ENCODE data around the gene TK1. TPM values are rescaled to one million over a fixed set of nuclear protein-coding genes. Genes with fewer than 3 reads are reported as not detected.
A peak's percentile ranks its signal among the peaks of the same experiment; 100 is the strongest.

The TK1 gene
- total and polyA plus RNA-seq, 4 donors, result 7.9 to 14.9 (median 10.3) TPM

DNA sequence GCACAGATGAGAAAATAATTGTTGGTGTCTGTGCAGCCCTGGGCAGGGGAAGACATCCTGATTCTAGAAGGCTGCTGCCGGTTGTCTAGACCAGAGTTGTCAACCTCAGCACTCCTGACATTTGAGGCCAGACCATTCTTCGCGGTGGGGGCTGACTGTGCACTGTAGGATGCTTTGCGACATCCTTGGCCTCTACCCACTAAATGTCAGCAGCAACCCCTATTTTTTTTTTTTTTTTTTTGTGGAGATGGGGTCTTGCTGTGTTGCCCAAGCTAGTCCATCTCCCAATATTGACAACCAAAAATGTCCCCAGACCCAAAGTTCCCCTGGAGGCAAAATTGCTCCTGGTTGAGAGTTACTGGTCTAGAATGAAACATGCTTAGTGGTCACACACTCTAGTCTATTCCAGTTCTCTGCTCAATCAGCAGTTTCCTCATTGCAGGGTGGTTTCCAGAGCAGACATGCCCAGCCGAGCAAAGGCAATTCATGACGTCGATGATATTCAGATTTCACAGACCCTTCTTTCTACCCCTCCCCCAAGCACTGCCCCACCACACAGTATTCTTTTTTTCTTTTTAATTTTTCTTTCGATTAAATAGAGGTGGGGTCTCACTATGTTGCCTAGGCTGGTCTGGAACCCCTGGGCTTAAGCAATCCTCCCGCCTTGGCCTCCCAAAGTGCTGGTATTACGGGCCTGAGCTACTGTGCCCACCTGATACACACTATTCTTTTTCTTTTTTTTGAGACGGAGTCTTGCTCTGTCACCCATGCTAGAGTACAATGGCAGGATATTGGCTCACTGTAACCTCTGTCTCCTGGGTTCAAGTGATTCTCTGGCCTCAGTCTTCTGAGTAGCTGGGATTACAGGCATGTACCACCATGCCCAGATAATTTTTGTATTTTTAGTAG lies 31.7 kb downstream of the TK1 start:
- Histone ChIP-seq H3K27me3 (ENCODE audit: control insufficient read depth in 3 of 3, insufficient read depth in 3 of 3, low read length in 2 of 3) (no peaks in the 10 kb centered on the region), H3K4me3 (no peak overlapping the region), H3K9me3 (ENCODE audit: control insufficient read depth in 4 of 4, insufficient read depth in 3 of 4, low read length in 3 of 4) (no peaks in the 10 kb centered on the region), H3K4me1 (ENCODE audit: control insufficient read depth in 5 of 5, insufficient read depth in 5 of 5, low read length in 5 of 5) (peaks cover 0 to 2% (median 0%) of the 10 kb centered on the region in 5 donors), H3K27ac (ENCODE audit: low read depth in 1 of 2, low read length in 1 of 2) (no peak overlapping the region), H3K9ac (ENCODE audit: insufficient read depth in 1 of 2, low read length in 2 of 2) (no peak overlapping the region), H3K36me3 (ENCODE audit: control insufficient read depth in 4 of 4, insufficient read depth in 4 of 4, low read length in 4 of 4) (no peaks in the 10 kb centered on the region)
- DNase-seq, result peak in 1 of 3 donors; percentile 30
- no peak for ATAC-seq (ENCODE audit: insufficient read depth, low FRiP score)
- WGBS, 2 donors, result 63 to 78% methylated on average over 11 of the region's 11 CpGs
- TF ChIP-seq, protein P1, sequence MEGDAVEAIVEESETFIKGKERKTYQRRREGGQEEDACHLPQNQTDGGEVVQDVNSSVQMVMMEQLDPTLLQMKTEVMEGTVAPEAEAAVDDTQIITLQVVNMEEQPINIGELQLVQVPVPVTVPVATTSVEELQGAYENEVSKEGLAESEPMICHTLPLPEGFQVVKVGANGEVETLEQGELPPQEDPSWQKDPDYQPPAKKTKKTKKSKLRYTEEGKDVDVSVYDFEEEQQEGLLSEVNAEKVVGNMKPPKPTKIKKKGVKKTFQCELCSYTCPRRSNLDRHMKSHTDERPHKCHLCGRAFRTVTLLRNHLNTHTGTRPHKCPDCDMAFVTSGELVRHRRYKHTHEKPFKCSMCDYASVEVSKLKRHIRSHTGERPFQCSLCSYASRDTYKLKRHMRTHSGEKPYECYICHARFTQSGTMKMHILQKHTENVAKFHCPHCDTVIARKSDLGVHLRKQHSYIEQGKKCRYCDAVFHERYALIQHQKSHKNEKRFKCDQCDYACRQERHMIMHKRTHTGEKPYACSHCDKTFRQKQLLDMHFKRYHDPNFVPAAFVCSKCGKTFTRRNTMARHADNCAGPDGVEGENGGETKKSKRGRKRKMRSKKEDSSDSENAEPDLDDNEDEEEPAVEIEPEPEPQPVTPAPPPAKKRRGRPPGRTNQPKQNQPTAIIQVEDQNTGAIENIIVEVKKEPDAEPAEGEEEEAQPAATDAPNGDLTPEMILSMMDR (IDR thresholded peaks at IDR 0.05; ENCODE audit: control extremely low read depth, extremely low read depth), result no peak

DNA sequence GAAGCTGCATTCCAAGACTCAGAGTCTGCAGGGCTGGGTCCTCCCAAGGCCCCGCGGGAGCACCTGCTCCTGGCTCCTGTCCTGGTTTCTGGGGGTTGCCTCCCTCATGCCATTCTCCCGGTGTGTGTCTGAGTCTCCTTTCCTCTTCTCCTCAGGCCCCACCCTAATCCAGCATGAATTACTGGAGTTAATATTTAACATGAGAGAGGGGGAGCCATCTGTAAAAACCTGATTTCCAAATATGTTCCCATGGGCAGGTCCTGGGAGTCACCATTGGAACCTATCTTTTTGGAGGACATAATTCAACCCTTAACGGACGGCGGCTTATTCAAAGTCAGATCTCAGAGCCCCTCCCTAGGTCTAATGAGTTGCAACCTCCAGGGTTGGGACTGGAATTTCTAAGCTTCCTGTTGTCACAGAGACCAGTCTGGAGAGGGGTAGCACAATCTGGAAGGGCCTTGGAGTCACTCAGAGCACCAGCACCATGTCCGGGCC lies 35.3 kb downstream of the TK1 start:
- H3K9me3 ChIP-seq (ENCODE audit: control insufficient read depth in 4 of 4, insufficient read depth in 3 of 4, low read length in 3 of 4), result no peaks in the 10 kb centered on the region
- H3K36me3 ChIP-seq (ENCODE audit: control insufficient read depth in 4 of 4, insufficient read depth in 4 of 4, low read length in 4 of 4), result no peaks in the 10 kb centered on the region
- H3K9ac ChIP-seq (ENCODE audit: insufficient read depth in 1 of 2, low read length in 2 of 2), result no peak overlapping the region
- H3K27me3 ChIP-seq (ENCODE audit: control insufficient read depth in 3 of 3, insufficient read depth in 3 of 3, low read length in 2 of 3), result no peaks in the 10 kb centered on the region
- DNase-seq (no peak), ATAC-seq (ENCODE audit: insufficient read depth, low FRiP score) (peak; percentile 20)
- TF ChIP-seq, protein P1 (IDR thresholded peaks at IDR 0.05; ENCODE audit: control extremely low read depth, extremely low read depth), result no peak
- peak overlapping the region in 1 of 2 donors; percentile 68 for H3K27ac ChIP-seq (ENCODE audit: low read depth in 1 of 2, low read length in 1 of 2)
- peaks cover 0 to 2% (median 0%) of the 10 kb centered on the region in 5 donors for H3K4me1 ChIP-seq (ENCODE audit: control insufficient read depth in 5 of 5, insufficient read depth in 5 of 5, low read length in 5 of 5)
- WGBS, 2 donors, result 44 to 60% methylated on average over 7 of the region's 7 CpGs
- no peak overlapping the region for H3K4me3 ChIP-seq

- Histone ChIP-seq H3K36me3 (ENCODE audit: control insufficient read depth in 4 of 4, insufficient read depth in 4 of 4, low read length in 4 of 4) (no peaks in the 10 kb centered on the region), H3K27ac (ENCODE audit: low read depth in 1 of 2, low read length in 1 of 2) (no peak overlapping the region), H3K4me1 (ENCODE audit: control insufficient read depth in 5 of 5, insufficient read depth in 5 of 5, low read length in 5 of 5) (peaks cover 0 to 25% (median 9%) of the 10 kb centered on the region in 5 donors), H3K4me3 (no peak overlapping the region), H3K27me3 (ENCODE audit: control insufficient read depth in 3 of 3, insufficient read depth in 3 of 3, low read length in 2 of 3) (no peaks in the 10 kb centered on the region), H3K9me3 (ENCODE audit: control insufficient read depth in 4 of 4, insufficient read depth in 3 of 4, low read length in 3 of 4) (no peaks in the 10 kb centered on the region), H3K9ac (ENCODE audit: insufficient read depth in 1 of 2, low read length in 2 of 2) (no peak overlapping the region)
- DNase-seq (no peak), ATAC-seq (ENCODE audit: insufficient read depth, low FRiP score) (no peak)
- TF ChIP-seq, protein P1 (IDR thresholded peaks at IDR 0.05; ENCODE audit: control extremely low read depth, extremely low read depth), result no peak
- WGBS, 2 donors, result 72 to 75% methylated on average over 14 of the region's 14 CpGs
These were observed 38.4 kb downstream of the TK1 start for GRCh38 chr17:78148286-78149016.
